A673 (cell line): Measurements from ENCODE around the gene TMEM150A.

Experiments
- EZH2 ChIP-seq: fragments of 200-600 bp; sonication (generic); IDR thresholded peaks from 2 replicates; pipeline ENCODE4 v1.6.1; 2017; ENCODE audit warnings: borderline replicate concordance, low read depth, mild to moderate bottlenecking, mixed read lengths, antibody characterized with exemption, low read length; ENCODE audit not compliant: poor library complexity, severe bottlenecking
- TF ChIP-seq, protein P1 (sequence below): fragments of 300-800, 200-600 bp; sonication (generic); conservative IDR thresholded peaks from 2 replicates; pipeline ENCODE4 v1.5.1; 2017; ENCODE audit warnings: low read depth, mild to moderate bottlenecking, antibody characterized with exemption, low read length, moderate library complexity, mixed read lengths

DNA sequence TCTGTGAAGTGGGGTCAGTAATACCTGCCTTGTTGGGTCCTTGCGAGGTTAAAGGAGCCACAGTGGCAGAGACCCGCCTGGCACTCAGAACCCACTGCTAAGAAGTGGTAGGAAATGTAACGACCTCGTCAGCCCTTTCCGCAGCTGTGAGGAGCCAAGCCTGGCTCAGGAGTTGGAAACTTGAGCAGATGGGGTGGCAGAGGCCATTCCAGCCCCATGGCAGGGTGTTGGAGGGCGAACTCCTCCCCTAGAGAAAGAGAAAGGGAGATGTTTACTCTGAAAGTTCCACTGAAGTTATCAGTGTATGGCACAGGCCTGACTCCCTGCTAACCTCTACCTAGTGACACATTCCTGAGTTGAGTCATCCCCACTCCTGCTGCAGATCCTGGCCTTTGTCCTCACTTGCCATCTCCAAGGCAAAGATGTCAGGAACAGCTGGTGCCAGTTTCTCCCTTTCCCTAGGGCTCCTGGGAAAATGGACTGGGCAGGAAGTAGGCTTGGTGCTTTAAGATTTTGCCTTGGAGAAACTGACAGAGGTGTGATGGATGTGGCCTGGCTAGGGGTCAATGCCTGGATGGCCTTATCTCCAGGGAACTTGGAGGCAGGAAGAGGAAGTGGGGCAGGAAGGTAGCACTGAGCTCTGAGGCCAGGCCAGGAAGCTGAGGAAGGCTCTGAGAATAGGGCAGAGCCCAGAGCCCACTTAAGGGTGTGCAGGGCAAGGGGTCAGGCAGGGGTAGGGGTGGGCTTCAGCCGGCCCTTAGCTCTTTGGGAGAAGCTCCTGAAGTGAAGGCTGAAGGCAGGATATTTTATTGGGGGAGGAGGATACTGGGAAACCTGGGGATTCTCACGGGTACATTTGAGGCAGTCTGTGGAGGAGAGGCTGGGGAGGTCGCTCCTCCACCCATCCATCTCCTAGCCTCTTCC lies 17.4 kb downstream of the TMEM150A start:
- TF ChIP-seq, protein P1, sequence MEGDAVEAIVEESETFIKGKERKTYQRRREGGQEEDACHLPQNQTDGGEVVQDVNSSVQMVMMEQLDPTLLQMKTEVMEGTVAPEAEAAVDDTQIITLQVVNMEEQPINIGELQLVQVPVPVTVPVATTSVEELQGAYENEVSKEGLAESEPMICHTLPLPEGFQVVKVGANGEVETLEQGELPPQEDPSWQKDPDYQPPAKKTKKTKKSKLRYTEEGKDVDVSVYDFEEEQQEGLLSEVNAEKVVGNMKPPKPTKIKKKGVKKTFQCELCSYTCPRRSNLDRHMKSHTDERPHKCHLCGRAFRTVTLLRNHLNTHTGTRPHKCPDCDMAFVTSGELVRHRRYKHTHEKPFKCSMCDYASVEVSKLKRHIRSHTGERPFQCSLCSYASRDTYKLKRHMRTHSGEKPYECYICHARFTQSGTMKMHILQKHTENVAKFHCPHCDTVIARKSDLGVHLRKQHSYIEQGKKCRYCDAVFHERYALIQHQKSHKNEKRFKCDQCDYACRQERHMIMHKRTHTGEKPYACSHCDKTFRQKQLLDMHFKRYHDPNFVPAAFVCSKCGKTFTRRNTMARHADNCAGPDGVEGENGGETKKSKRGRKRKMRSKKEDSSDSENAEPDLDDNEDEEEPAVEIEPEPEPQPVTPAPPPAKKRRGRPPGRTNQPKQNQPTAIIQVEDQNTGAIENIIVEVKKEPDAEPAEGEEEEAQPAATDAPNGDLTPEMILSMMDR, result no peak
- no peak for TF ChIP-seq EZH2
